ENCODE data around the gene PIM3.

PIM3 gene

GRCh38 chr22:49955581-49956417, 4.8 kb upstream of the PIM3 start:
- DNase-seq (ENCODE audit: low read depth in 2 of 2), result no peak

- DNase-seq (ENCODE audit: low read depth in 2 of 2), result no peak
Observed at GRCh38 chr22:49956418-49956770, 4.2 kb upstream of the PIM3 start.

GRCh38 chr22:49956914-49957825, 3.4 kb upstream of the PIM3 start:
- no peak for DNase-seq (ENCODE audit: low read depth in 2 of 2)

- DNase-seq (ENCODE audit: low read depth in 2 of 2), result no peak
Observed at GRCh38 chr22:49957826-49958365, 2.7 kb upstream of the PIM3 start.

GRCh38 chr22:49958366-49958921, 2.1 kb upstream of the PIM3 start:
- DNase-seq (ENCODE audit: low read depth in 2 of 2), result no peak

- no peak for DNase-seq (ENCODE audit: low read depth in 2 of 2)
Observed at GRCh38 chr22:49958931-49959781, 1.4 kb upstream of the PIM3 start.

- no peak for DNase-seq (ENCODE audit: low read depth in 2 of 2)
Observed at GRCh38 chr22:49959782-49960158, 802 bp upstream of the PIM3 start.

GRCh38 chr22:49961005-49961600, 531 bp downstream of the PIM3 start:
- no peak for DNase-seq (ENCODE audit: low read depth in 2 of 2)

GRCh38 chr22:49961601-49962011, 1.0 kb downstream of the PIM3 start:
- no peak for DNase-seq (ENCODE audit: low read depth in 2 of 2)

- peak; percentile 81 to 87 for DNase-seq (ENCODE audit: low read depth in 2 of 2)
Observed at GRCh38 chr22:49962012-49962750, 1.6 kb downstream of the PIM3 start.

GRCh38 chr22:49962751-49963646, 2.4 kb downstream of the PIM3 start:
- no peak for DNase-seq (ENCODE audit: low read depth in 2 of 2)

- no peak for DNase-seq (ENCODE audit: low read depth in 2 of 2)
Observed at GRCh38 chr22:49963647-49964026, 3.1 kb downstream of the PIM3 start.

GRCh38 chr22:49964136-49965090, 3.8 kb downstream of the PIM3 start:
- no peak for DNase-seq (ENCODE audit: low read depth in 2 of 2)

- DNase-seq (ENCODE audit: low read depth in 2 of 2), result no peak
Observed at GRCh38 chr22:49965091-49966040, 4.8 kb downstream of the PIM3 start.

GRCh38 chr22:49966041-49966773, 5.6 kb downstream of the PIM3 start:
- DNase-seq (ENCODE audit: low read depth in 2 of 2), result no peak
